HepG2 (cell line): ENCODE results near the gene AFF1. TPM values are rescaled to one million over a fixed set of nuclear protein-coding genes. Genes with fewer than 3 reads are reported as not detected.

Experiments
- ATAC-seq: fragments of 200-7000 bp; cut with Tn5 transposase; 3 replicates; pipeline ENCODE4 v1.9.1; 2020; ENCODE audit warnings: mild to moderate bottlenecking, moderate library complexity
- BruUV-seq: library from RNA; stranded (reverse); fragments of 400-500 nt; replicated peaks from 2 replicates; lab custom pipeline; 2021; lab: Mats Ljungman, UMichigan
- CTCF ChIA-PET: fragments of 300-600 bp; formaldehyde crosslinking; extraction: SDS; loops from one replicate; lab custom pipeline; 2021; ENCODE audit warnings: low total read pairs, inconsistent platforms, low intra/inter-chr PET ratio; lab: Yijun Ruan, JAX
- POLR2A ChIA-PET: fragments of 350-600 bp; sonication (Branson Sonifier 250); formaldehyde crosslinking; loops from one replicate; lab custom pipeline; 2020; ENCODE audit warnings: antibody characterized with exemption, inconsistent platforms; lab: Yijun Ruan, JAX
- DNase-seq: peaks from one replicate; pipeline ENCODE4 v3.0.0-alpha.2; 2015; ENCODE audit warnings: low spot score
- FAIRE-seq: peaks from 3 replicates; lab custom pipeline; 2011; peaks lifted over from hg19 to GRCh38; lab: Jason Lieb, UNC
- H2AFZ ChIP-seq: one replicate; pipeline ENCODE4 v1.6.1; 2011; ENCODE audit warnings: low read length, inconsistent platforms
- H3K27ac ChIP-seq: fragments of 300-600 bp; 3 replicates; pipeline ENCODE4 v1.8.0; 2011; ENCODE audit warnings: mixed run types, mild to moderate bottlenecking, mixed read lengths, low read length, inconsistent platforms; ENCODE audit not compliant: insufficient read depth; ENCODE audit errors: extremely low read length
- H3K27me3 ChIP-seq, 2 experiments: fragments of 200-600 bp in 1 of 2; 2 replicates in 1 of 2; 3 replicates in 1 of 2; pipeline versions ENCODE4 v1.6.0 to v1.8.0; 2011; ENCODE audit warnings: low read length in 2 of 2, mild to moderate bottlenecking in 2 of 2, moderate library complexity in 2 of 2, inconsistent platforms in 1 of 2; ENCODE audit not compliant: insufficient read depth in 2 of 2, control insufficient read depth in 1 of 2
- H3K36me3 ChIP-seq, 2 experiments: fragments of 200-600 bp in 1 of 2; replicated peaks in 1 of 2; 2 replicates in 1 of 2; 3 replicates in 1 of 2; pipeline versions ENCODE4 v1.5.1 to v1.8.0; 2011; ENCODE audit warnings: low read length in 2 of 2, inconsistent platforms in 1 of 2; ENCODE audit not compliant: insufficient read depth in 2 of 2, control insufficient read depth in 1 of 2
- H3K4me1 ChIP-seq: 2 replicates; pipeline ENCODE4 v1.5.1; 2012; ENCODE audit warnings: low read length, inconsistent platforms; ENCODE audit not compliant: insufficient read depth
- H3K4me2 ChIP-seq: 2 replicates; pipeline ENCODE4 v1.6.0; 2011; ENCODE audit warnings: low read depth, low read length, inconsistent platforms
- H3K4me3 ChIP-seq, 3 experiments: fragments of 200-600 bp in 1 of 3; sonication (generic), shearing (Covaris generic) in 1 of 3; replicated peaks in 1 of 3; 2 replicates each; pipeline ENCODE4 v1.5.1; 2011 to 2016; ENCODE audit warnings: low read length in 3 of 3, inconsistent platforms in 2 of 3, low read depth in 2 of 3, mild to moderate bottlenecking in 2 of 3, control low read depth in 1 of 3, mixed read lengths in 1 of 3; ENCODE audit not compliant: insufficient read depth in 1 of 3
- H3K79me2 ChIP-seq: one replicate; pipeline ENCODE4 v1.6.1; 2011; ENCODE audit warnings: low read length, inconsistent platforms; ENCODE audit not compliant: insufficient read depth
- H3K9ac ChIP-seq: 2 replicates; pipeline ENCODE4 v1.6.0; 2011; ENCODE audit warnings: mild to moderate bottlenecking, low read depth, low read length, inconsistent platforms; ENCODE audit not compliant: insufficient read depth
- H3K9me3 ChIP-seq: 2 replicates; pipeline ENCODE4 v1.5.1; 2012; ENCODE audit warnings: mild to moderate bottlenecking, low read length
- H4K20me1 ChIP-seq: 2 replicates; pipeline ENCODE4 v1.6.0; 2011; ENCODE audit warnings: inconsistent platforms, mild to moderate bottlenecking, low read length, moderate library complexity; ENCODE audit not compliant: insufficient read depth
- CEBPG ChIP-seq: IDR thresholded peaks from 2 replicates; pipeline ENCODE4 v1.6.1; 2016
- GABPB1 ChIP-seq: IDR thresholded peaks from 2 replicates; pipeline ENCODE4 v1.6.1; 2016; ENCODE audit warnings: mild to moderate bottlenecking, missing genetic modification reagents, moderate library complexity, missing compliant biosample characterization
- ISX ChIP-seq: sonication (generic); formaldehyde crosslinking; conservative IDR thresholded peaks from 2 replicates; pipeline ENCODE4 v1.5.0; 2020; ENCODE audit warnings: missing genetic modification reagents
- KDM3A ChIP-seq: IDR thresholded peaks from 2 replicates; pipeline ENCODE4 v1.6.1; 2018; ENCODE audit warnings: low read depth, missing compliant biosample characterization
- KLF16 ChIP-seq, 2 experiments: sonication (generic) in 1 of 2; formaldehyde crosslinking in 1 of 2; IDR thresholded peaks; 2 replicates each; pipeline versions ENCODE4 v1.6.1 to v1.8.0; 2016 to 2023; ENCODE audit warnings: missing genetic modification reagents in 2 of 2, missing compliant biosample characterization in 1 of 2
- NFIB ChIP-seq: sonication (generic); formaldehyde crosslinking; IDR thresholded peaks from 2 replicates; pipeline ENCODE4 v1.9.0; 2021; ENCODE audit warnings: missing genetic modification reagents, mild to moderate bottlenecking, borderline replicate concordance
- SOX5 ChIP-seq: IDR thresholded peaks from 2 replicates; pipeline ENCODE4 v1.6.1; 2016; ENCODE audit warnings: borderline replicate concordance
- SRSF1 ChIP-seq: fragments of 200-400 bp; formaldehyde crosslinking; optimal IDR thresholded peaks from 2 replicates; pipeline ENCODE3; 2017; ENCODE audit warnings: mild to moderate bottlenecking, low read depth, low read length, moderate library complexity
- STAG1 ChIP-seq: sonication (generic); formaldehyde crosslinking; IDR thresholded peaks from 2 replicates; pipeline ENCODE4 v1.4.0; 2020; ENCODE audit warnings: missing genetic modification reagents
- ZFP37 ChIP-seq: sonication (generic); formaldehyde crosslinking; IDR thresholded peaks from 2 replicates; pipeline ENCODE4 v1.4.0; 2020; ENCODE audit warnings: missing genetic modification reagents, borderline replicate concordance
- ZNF264 ChIP-seq: sonication (generic); formaldehyde crosslinking; IDR thresholded peaks from 2 replicates; pipeline ENCODE4 v1.4.0; 2020; ENCODE audit warnings: missing genetic modification reagents
- ZNF292 ChIP-seq: sonication (generic); formaldehyde crosslinking; IDR thresholded peaks from 2 replicates; pipeline ENCODE4 v1.8.1; 2022; ENCODE audit warnings: mild to moderate bottlenecking, low read depth, missing genetic modification reagents, borderline replicate concordance
- ZNF383 ChIP-seq: sonication (generic); formaldehyde crosslinking; IDR thresholded peaks from 2 replicates; pipeline ENCODE4 v1.4.0; 2020; ENCODE audit warnings: missing genetic modification reagents, mild to moderate bottlenecking, borderline replicate concordance
- ZNF549 ChIP-seq: sonication (generic); formaldehyde crosslinking; IDR thresholded peaks from 2 replicates; pipeline ENCODE4 v1.5.0; 2020; ENCODE audit warnings: missing genetic modification reagents
- ZNF678 ChIP-seq: sonication (generic); formaldehyde crosslinking; IDR thresholded peaks from 2 replicates; pipeline ENCODE4 v1.4.0; 2020; ENCODE audit warnings: mild to moderate bottlenecking, missing genetic modification reagents
- ZNF780A ChIP-seq: sonication (generic); formaldehyde crosslinking; IDR thresholded peaks from 2 replicates; pipeline ENCODE4 v1.8.0; 2022; ENCODE audit warnings: mild to moderate bottlenecking, missing genetic modification reagents, moderate library complexity
- whole genome bisulfite sequencing: methylation state at CpG from one replicate; pipeline ENCODE4 v1.1.6; 2017; ENCODE audit warnings: low lambda C conversion rate; 5-methylcytosine and 5-hydroxymethylcytosine counted together
- in situ Hi-C: cut with HindIII; loops from 2 replicates; pipeline ENCODE4 v1.10.0; 2017; ENCODE audit warnings: low pct_unique_long_range_greater_than_20kb; ENCODE audit not compliant: extremely low pct_ligation_motif_present
- intact Hi-C: fragments of 100-400 bp; cut with micrococcal nuclease; formaldehyde crosslinking; loops from one replicate; pipeline ENCODE4 v1.10.0; 2022; ENCODE audit not compliant: unreplicated experiment
- polyA plus RNA-seq, 8 experiments: library from polyadenylated mRNA; depleted of rRNA in 3 of 8; stranded (reverse) in 7 of 8; unstranded in 1 of 8; fragments of >200 nt; fragmentation: Illumina TruSeq in 4 of 8; extraction: Trizol in 4 of 8; gene quantifications; 2 replicates each; pipeline versions ENCODE4 v1.2.1 to v1.2.3, GENCODE V29; 2011 to 2016; ENCODE audit warnings: low read depth in 4 of 8, missing spikeins in 1 of 8, mixed read lengths in 1 of 8; ENCODE audit not compliant: insufficient read depth in 1 of 8
- total RNA-seq, 5 experiments: library from RNA; depleted of rRNA; stranded (reverse); fragments of >200 nt; fragmentation: Illumina TruSeq; extraction: Trizol; gene quantifications; 2 replicates each; pipeline ENCODE4 v1.2.3, GENCODE V29; 2016; ENCODE audit warnings: low read depth in 1 of 5
- TF ChIP-seq, protein P1 (sequence below): sonication (generic); formaldehyde crosslinking; IDR thresholded peaks from 2 replicates; pipeline ENCODE4 v1.4.0; 2020; ENCODE audit warnings: missing genetic modification reagents
- TF ChIP-seq, protein P2 (sequence below): IDR thresholded peaks from 2 replicates; pipeline ENCODE4 v1.6.1; 2016; ENCODE audit warnings: mild to moderate bottlenecking, missing biosample characterization, missing genetic modification reagents

Gene AFF1
- total and polyA plus RNA-seq, 2 of the 13 experiments (the other 11 are each of a cell fraction or from before 2014, with no cell fraction given), result 15.5 to 15.9 TPM

DNA sequence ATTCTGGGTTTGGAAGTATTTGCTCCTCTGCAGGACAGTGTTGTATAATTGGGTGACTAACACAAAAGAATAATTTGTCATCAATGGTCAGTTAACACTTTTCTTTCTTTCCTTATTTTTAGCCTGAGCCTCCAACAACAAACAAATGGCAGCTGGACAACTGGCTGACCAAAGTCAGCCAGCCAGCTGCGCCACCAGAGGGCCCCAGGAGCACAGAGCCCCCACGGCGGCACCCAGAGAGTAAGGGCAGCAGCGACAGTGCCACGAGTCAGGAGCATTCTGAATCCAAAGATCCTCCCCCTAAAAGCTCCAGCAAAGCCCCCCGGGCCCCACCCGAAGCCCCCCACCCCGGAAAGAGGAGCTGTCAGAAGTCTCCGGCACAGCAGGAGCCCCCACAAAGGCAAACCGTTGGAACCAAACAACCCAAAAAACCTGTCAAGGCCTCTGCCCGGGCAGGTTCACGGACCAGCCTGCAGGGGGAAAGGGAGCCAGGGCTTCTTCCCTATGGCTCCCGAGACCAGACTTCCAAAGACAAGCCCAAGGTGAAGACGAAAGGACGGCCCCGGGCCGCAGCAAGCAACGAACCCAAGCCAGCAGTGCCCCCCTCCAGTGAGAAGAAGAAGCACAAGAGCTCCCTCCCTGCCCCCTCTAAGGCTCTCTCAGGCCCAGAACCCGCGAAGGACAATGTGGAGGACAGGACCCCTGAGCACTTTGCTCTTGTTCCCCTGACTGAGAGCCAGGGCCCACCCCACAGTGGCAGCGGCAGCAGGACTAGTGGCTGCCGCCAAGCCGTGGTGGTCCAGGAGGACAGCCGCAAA lies 179.6 kb downstream of the AFF1 start (continued):
- TF ChIP-seq, protein P1, sequence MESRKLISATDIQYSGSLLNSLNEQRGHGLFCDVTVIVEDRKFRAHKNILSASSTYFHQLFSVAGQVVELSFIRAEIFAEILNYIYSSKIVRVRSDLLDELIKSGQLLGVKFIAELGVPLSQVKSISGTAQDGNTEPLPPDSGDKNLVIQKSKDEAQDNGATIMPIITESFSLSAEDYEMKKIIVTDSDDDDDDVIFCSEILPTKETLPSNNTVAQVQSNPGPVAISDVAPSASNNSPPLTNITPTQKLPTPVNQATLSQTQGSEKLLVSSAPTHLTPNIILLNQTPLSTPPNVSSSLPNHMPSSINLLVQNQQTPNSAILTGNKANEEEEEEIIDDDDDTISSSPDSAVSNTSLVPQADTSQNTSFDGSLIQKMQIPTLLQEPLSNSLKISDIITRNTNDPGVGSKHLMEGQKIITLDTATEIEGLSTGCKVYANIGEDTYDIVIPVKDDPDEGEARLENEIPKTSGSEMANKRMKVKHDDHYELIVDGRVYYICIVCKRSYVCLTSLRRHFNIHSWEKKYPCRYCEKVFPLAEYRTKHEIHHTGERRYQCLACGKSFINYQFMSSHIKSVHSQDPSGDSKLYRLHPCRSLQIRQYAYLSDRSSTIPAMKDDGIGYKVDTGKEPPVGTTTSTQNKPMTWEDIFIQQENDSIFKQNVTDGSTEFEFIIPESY, result peak; percentile 58; the same call in 1 of the 2 replicates
- TF ChIP-seq STAG1 (CRISPR knock-in tag) (0 out of 2 replicates have a peak, but pooled peaks have one; percentile 6), ZNF292 (no peak)

DNA sequence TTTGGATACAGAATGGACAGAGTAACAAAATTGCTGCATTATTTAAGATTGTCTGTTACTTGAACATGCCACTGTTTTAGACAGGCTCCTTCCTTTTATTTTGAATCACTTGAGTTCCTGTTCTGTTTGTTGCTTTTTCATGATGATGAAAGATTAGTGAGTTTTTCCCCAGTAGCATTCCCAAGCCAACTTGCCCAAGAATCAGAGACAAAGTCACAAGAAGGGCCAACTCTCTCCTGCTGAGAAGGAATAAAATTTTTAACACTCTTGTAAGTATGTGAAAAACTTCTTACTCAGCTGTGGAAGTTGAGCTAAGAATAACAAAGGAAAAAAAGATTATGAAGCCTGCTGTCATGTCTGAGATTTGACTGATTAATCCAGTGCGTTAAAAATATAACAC lies 181.4 kb downstream of the AFF1 start:
- in situ Hi-C loops, result no loop called here
- TF ChIP-seq CEBPG (CRISPR knock-in tag), result no peak
- no peak for TF ChIP-seq ZNF264
- TF ChIP-seq ZNF383 (CRISPR knock-in tag), result no peak
- TF ChIP-seq SRSF1, result no peak
- no peak for TF ChIP-seq ISX (CRISPR knock-in tag)
- no peak for TF ChIP-seq KDM3A
- TF ChIP-seq ZNF678 (CRISPR knock-in tag), result no peak
- no peak for TF ChIP-seq ZNF549 (CRISPR knock-in tag)
- TF ChIP-seq, protein P2, sequence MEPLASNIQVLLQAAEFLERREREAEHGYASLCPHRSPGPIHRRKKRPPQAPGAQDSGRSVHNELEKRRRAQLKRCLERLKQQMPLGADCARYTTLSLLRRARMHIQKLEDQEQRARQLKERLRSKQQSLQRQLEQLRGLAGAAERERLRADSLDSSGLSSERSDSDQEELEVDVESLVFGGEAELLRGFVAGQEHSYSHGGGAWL (CRISPR knock-in tag), result no peak
- no peak for TF ChIP-seq SOX5 (CRISPR knock-in tag)
- TF ChIP-seq ZFP37 (CRISPR knock-in tag), result no peak
- no peak for TF ChIP-seq KLF16 (CRISPR knock-in tag; IDR thresholded peaks at IDR 0.05)
- no peak for TF ChIP-seq NFIB (CRISPR knock-in tag)
- TF ChIP-seq ZNF780A (CRISPR knock-in tag), result no peak
- TF ChIP-seq GABPB1 (CRISPR knock-in tag), result no peak
- TF ChIP-seq, all 625 proteins: peak for 0
- 93% methylated on average over 1 of the region's 1 CpG for WGBS
- Histone ChIP-seq H3K27me3 (no peaks in the 10 kb centered on the region), H3K9me3 (no peaks in the 10 kb centered on the region), H3K36me3 (peaks cover 20 to 70% of the 10 kb centered on the region in 2 experiments), H3K4me1 (peaks cover 32% of the 10 kb centered on the region), H3K9ac (no peak overlapping the region), H3K27ac (no peak overlapping the region), H2AFZ (no peak overlapping the region), H4K20me1 (no peaks in the 10 kb centered on the region), H3K79me2 (no peaks in the 10 kb centered on the region), H3K4me3 (no peak overlapping the region), H3K4me2 (no peak overlapping the region)
- intact Hi-C loops, result no loop called here
- no peak for DNase-seq
- ChIA-PET POLR2A (no interaction called here), CTCF (no interaction called here)
- BruUV-seq, result no TSS peak
- ATAC-seq, result no peak
- no peak for FAIRE-seq
